Activated T-helper 1 cell treated with Interleukin-2 at 50 U/mL for 16 hours (primary cell): ENCODE measurements around the gene SNX20.
A peak's percentile ranks its signal among the peaks of the same experiment; 100 is the strongest.

Experiments
- DNase-seq: peaks from one replicate; pipeline ENCODE4 v3.0.0-alpha.2; 2020; ENCODE audit warnings: low read depth

The SNX20 gene

DNA sequence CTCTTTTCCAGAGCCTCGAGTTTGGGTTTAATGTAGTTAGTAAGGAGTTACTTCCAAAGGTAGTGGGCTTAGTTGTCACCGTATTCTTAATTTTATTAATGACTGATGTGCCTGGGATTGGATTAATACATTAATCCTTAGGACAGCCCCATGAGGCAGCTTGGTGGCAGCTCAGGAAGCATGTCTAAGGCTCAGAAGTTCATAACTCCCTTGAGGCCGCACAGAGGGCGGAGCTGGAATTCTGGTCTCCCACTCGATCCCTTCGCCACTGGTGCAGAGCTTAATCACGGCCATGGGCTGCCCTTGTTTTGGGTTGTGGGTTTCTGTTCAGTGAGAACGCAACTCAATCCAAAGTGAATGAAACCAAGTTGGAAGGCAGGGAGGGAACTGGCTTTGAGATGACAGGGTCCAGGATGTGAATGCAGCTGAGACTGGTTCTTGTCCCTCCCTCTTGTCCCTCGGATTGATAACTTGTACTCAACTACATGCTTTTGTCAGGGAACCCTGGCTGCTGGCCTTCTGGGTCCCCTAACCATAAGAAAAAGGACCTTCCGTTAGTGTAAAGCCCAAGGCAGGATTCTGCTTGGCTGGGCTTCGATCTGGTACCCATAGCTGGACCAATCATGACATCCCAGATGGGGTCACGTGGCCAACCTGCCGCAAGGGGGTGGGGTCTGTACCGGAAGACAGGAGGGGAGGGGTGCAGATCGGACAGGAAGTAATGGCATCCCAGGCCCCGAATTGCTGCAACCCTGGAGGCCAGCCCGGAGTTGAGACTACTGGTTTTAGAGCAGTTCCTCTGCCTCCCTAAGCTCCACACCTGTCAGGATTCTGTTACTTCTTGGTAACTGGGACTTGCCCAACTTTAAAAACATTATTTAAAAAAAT is 45.4 kb downstream of the SNX20 start:
- DNase-seq: no peak

GRCh38 chr16:50634947-50635346 is 46.2 kb downstream of the SNX20 start:
- DNase-seq: no peak

GRCh38 chr16:50634090-50634489 is 47.0 kb downstream of the SNX20 start:
- DNase-seq: no peak

- DNase-seq: no peak
Measured at GRCh38 chr16:50632927-50633800, 47.9 kb downstream of the SNX20 start.

GRCh38 chr16:50631985-50632576 is 49.0 kb downstream of the SNX20 start:
- DNase-seq: no peak

DNA sequence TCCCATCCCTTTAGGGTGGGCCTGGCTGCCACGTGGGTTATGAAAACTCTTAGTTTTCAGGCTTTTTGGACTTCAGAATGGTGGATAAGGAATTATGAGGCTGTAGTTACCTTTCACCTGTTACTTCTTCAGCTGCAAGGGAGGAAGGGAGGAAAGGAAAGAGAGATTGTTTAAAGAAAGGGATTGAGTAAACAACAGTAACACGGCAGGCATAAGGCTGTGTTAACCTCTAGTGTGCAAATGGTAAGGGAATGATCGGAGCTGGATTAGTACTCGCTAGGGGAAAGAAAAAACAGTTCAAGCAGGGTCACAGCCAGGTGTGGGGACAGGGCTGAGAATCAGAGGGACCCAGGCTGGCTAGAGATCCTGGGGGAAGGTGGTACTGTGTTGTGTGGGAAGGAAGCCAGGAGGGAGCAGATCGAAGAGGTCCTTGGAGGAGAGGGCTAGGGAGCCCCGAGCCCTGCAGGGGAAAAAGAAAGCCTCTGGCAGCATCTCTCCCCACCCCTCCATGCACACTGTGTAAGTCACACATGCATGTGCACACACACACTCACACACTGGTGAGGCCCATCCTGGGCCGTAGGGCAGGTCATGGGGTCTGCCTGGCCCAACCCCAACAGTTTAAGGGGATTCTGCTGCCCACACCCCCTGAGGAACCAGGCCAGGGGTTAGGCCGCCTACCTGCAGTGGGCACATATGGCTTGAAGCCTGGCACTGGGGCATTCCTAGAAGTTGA is 49.7 kb downstream of the SNX20 start:
- DNase-seq: no peak

DNA sequence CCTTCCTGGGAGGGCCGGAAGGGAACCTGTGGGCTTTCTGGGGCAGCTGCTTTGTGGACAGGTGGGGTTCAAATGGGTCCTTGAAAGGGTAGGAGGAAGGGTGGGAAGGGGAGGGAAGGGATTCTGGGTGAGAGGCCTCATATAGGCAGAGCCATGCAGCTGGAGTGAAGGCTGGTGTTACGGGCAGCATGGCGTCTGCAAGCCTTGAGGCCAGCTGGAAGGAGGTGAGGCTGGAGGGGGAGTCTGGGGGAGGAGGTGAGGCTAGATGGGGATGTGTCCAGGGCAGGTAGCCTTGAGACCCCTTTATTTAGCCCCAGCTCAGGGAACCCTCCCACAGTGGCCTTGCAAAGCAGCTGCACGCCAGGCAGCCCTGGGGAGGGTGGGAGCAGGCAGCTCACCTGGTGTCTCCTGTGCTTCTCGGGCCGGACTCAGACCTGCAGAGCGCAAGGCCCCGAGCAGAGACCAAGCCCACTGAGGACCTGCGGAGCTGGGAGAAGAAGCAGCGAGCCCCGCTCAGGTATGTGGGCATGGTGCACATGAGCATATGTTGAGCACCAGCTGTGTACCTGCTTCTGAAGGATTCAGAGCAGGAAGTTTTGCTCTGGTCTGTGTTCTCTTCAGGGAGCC is 50.6 kb downstream of the SNX20 start:
- no peak for DNase-seq

DNA sequence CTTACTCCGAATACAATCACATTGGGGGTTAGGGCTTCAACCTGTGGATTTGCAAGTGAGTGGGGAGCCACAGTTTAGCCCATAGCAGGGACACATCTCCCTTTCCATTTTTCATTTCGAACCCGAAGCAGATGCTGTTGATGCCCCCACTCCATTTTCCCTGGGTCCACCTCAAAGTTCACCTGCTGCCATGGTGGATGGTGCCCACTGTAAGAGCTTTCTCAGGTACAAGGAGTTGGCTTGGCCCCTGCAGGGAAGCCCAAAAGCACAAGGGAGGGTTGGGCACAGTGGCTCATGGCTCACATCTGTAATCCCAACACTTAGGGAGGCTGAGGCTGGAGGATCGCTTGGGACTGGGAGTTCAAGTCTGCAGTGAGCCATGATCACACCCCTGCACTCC is 51.8 kb downstream of the SNX20 start:
- DNase-seq: no peak

DNA sequence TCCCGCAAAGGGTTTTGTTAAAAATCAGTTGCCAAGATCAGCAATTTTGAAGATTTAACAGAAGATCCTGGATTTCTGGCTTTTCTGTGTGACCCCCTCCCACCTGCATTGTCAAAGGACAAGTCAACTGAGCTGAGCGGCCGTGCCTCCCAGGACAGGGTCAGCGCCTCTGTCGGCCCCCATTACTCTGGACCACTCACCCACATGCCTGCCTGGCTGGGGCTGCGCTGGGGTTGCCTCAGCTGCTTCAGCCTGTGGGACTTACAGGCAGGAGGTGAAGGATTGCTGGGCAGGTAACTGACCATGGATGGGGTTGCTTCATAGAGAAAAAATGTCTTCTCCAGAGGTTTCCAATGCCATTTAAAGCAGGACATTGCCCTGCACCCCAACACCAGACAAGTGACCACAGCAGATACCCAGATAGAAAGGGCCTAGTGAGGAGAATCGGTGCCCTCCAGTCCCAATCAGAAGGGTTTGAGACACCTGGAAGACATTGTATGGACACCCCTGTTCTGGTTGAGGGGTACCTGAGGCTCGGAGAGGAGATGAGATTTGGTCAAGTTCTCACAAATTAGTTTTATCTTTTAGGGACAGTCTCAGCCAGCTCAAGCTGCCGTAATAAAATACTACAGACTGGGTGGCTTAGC is 52.8 kb downstream of the SNX20 start:
- DNase-seq: no peak

GRCh38 chr16:50627419-50627818 is 53.7 kb downstream of the SNX20 start:
- peak; percentile 8 for DNase-seq

DNA sequence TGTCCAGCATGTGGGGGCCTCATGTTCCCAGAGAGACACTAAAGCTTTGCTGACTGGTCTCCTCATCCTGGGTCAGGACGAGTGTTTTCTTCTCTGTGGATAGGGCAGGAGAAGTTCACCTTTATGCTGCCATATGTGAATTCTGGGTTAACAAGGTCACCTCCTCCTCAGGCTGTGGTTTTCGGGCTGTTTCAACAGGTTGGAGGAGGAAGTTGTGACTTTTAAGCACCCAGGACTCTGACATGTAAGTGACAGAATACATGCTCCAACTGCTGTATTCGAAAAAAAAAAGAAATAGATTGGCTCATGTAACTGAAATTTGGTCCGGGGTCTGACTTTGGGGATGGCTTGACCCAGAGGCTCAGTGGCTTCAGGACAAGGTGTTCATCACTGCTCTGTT is 54.2 kb downstream of the SNX20 start:
- no peak for DNase-seq

DNA sequence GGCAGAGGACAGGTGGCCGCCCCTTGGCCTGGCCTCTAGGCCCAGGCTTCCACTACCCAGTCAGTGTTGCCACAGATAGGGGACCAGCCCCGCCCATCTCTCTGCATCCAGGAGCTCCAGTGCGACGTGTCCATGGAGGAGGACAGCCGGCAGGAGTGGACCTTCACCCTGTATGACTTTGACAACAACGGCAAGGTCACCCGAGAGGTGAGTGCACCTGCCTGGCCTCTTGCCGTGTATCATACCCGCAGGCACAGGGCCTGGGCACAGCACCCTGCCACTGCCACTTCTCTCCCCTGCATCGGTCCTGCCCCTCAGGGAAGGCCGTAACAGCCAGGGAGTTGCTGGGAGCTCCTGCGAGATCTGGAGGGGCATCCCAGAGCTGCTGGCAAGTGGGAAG is 55.7 kb downstream of the SNX20 start:
- DNase-seq: no peak

GRCh38 chr16:50624449-50624970 is 56.6 kb downstream of the SNX20 start:
- no peak for DNase-seq

DNA sequence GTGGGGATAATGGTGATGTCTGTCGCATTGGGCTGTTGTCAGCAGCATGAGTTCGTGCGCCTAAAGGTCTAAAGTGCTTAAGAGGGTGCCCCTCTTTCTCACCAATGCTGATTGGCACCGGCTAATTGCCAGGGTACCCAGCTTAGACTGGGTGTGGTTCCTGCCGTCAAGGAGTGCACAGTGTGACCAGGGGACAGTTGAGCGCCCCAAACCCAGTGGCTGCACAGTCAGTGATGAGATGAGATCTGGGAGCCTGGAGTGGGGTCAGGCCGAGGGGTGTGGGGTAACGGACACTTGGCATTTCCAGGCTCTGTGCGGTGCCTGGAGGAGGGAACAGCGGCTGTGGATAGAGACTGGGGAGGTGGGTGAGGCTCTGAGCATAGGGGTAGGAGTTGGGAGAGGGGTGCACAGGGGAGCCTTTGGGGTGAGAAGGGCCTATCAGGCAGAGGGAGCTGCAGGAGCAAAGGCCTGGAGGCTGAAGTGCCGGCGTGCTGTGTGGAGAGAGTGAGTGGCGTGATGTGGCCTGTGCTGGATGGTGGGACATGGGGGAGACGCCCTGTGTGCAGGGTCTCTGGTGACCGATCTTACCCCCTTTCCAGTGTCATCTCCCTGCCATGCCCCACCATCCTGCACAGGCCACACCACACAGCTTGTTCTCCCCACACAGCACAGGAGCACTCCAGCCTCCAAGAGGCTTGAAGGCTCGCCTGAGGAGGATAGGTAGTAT is 58.3 kb downstream of the SNX20 start:
- no peak for DNase-seq

GRCh38 chr16:50622029-50622428 is 59.1 kb downstream of the SNX20 start:
- DNase-seq: no peak
